Measurements from ENCODE around the gene ATP5PD.

Gene ATP5PD

GRCh38 chr17:75088465-75089417 is 42.0 kb upstream of the ATP5PD start:
- Histone ChIP-seq H3K9ac (ENCODE audit: low read length) (no peak overlapping the region), H3K27me3 (replicated peaks; ENCODE audit: insufficient read depth, low read length) (no peaks in the 10 kb centered on the region), H3K4me3 (ENCODE audit: low read length) (no peak overlapping the region), H4K20me1 (ENCODE audit: insufficient read depth, low read length) (no peaks in the 10 kb centered on the region), H3K4me1 (ENCODE audit: low read length) (peaks cover 5% of the 10 kb centered on the region; the same call in 1 of the 2 replicates), H2AFZ (ENCODE audit: low read length) (no peak overlapping the region), H3K27ac (ENCODE audit: low read length) (no peak overlapping the region), H3K9me3 (replicated peaks; ENCODE audit: insufficient read depth, low read length) (no peaks in the 10 kb centered on the region), H3K79me2 (ENCODE audit: low read length) (no peaks in the 10 kb centered on the region), H3K4me2 (ENCODE audit: low read depth, low read length) (no peak overlapping the region), H3K36me3 (replicated peaks; ENCODE audit: insufficient read depth, low read length) (no peaks in the 10 kb centered on the region), H3K9me2 (replicated peaks; ENCODE audit: insufficient read depth, low read length) (no peaks in the 10 kb centered on the region), H3F3A (ENCODE audit: insufficient read depth, low read length) (no peaks in the 10 kb centered on the region; the same call in 1 of the 2 replicates)
- TF ChIP-seq EZH2phosphoT487 (IDR thresholded peaks at IDR 0.05; ENCODE audit: low read length) (no peak), EZH2 (optimal IDR thresholded peaks at IDR 0.05; ENCODE audit: low read depth, low read length) (no peak)
- TF ChIP-seq, protein P1, sequence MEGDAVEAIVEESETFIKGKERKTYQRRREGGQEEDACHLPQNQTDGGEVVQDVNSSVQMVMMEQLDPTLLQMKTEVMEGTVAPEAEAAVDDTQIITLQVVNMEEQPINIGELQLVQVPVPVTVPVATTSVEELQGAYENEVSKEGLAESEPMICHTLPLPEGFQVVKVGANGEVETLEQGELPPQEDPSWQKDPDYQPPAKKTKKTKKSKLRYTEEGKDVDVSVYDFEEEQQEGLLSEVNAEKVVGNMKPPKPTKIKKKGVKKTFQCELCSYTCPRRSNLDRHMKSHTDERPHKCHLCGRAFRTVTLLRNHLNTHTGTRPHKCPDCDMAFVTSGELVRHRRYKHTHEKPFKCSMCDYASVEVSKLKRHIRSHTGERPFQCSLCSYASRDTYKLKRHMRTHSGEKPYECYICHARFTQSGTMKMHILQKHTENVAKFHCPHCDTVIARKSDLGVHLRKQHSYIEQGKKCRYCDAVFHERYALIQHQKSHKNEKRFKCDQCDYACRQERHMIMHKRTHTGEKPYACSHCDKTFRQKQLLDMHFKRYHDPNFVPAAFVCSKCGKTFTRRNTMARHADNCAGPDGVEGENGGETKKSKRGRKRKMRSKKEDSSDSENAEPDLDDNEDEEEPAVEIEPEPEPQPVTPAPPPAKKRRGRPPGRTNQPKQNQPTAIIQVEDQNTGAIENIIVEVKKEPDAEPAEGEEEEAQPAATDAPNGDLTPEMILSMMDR (IDR thresholded peaks at IDR 0.05; ENCODE audit: low read length), result no peak
- DNase-seq, result no peak

- Histone ChIP-seq H3K36me3 (replicated peaks; ENCODE audit: insufficient read depth, low read length) (no peaks in the 10 kb centered on the region), H3K9me3 (replicated peaks; ENCODE audit: insufficient read depth, low read length) (no peaks in the 10 kb centered on the region), H3K4me2 (ENCODE audit: low read depth, low read length) (peak within 1 kb of the TSS; percentile 24; the same call in 1 of the 2 replicates), H3K4me1 (ENCODE audit: low read length) (peaks cover 5% of the 10 kb centered on the region; the same call in 1 of the 2 replicates), H3K79me2 (ENCODE audit: low read length) (no peaks in the 10 kb centered on the region), H3K4me3 (ENCODE audit: low read length) (no peak within 1 kb of the TSS), H3F3A (ENCODE audit: insufficient read depth, low read length) (no peaks in the 10 kb centered on the region; the same call in 1 of the 2 replicates), H3K27me3 (replicated peaks; ENCODE audit: insufficient read depth, low read length) (no peaks in the 10 kb centered on the region), H3K9ac (ENCODE audit: low read length) (no peak within 1 kb of the TSS), H3K9me2 (replicated peaks; ENCODE audit: insufficient read depth, low read length) (no peaks in the 10 kb centered on the region), H3K27ac (ENCODE audit: low read length) (no peak within 1 kb of the TSS), H4K20me1 (ENCODE audit: insufficient read depth, low read length) (no peaks in the 10 kb centered on the region), H2AFZ (ENCODE audit: low read length) (peak within 1 kb of the TSS; percentile 35; the same call in 1 of the 2 replicates)
- DNase-seq, result no peak
- no peak for TF ChIP-seq EZH2phosphoT487 (IDR thresholded peaks at IDR 0.05; ENCODE audit: low read length)
- TF ChIP-seq, protein P1 (IDR thresholded peaks at IDR 0.05; ENCODE audit: low read length), result no peak
- TF ChIP-seq EZH2 (optimal IDR thresholded peaks at IDR 0.05; ENCODE audit: low read depth, low read length), result no peak
Observed at GRCh38 chr17:75087558-75088453, 41.0 kb upstream of the ATP5PD start, which contains the start of gene SLC16A5. Gene SLC16A5 (plus strand): TSS chr17:75087954. CDS start chr17:75093637, 5,683 bp downstream.

- peak overlapping the region; percentile 35; the same call in 1 of the 2 replicates for H2AFZ ChIP-seq (ENCODE audit: low read length)
- no peak for TF ChIP-seq EZH2phosphoT487 (IDR thresholded peaks at IDR 0.05; ENCODE audit: low read length)
- no peak for TF ChIP-seq EZH2 (optimal IDR thresholded peaks at IDR 0.05; ENCODE audit: low read depth, low read length)
- TF ChIP-seq, protein P1 (IDR thresholded peaks at IDR 0.05; ENCODE audit: low read length), result no peak
- H3K36me3 ChIP-seq (replicated peaks; ENCODE audit: insufficient read depth, low read length), result no peaks in the 10 kb centered on the region
- H3F3A ChIP-seq (ENCODE audit: insufficient read depth, low read length), result no peaks in the 10 kb centered on the region; the same call in 1 of the 2 replicates
- no peaks in the 10 kb centered on the region for H3K79me2 ChIP-seq (ENCODE audit: low read length)
- no peaks in the 10 kb centered on the region for H3K27me3 ChIP-seq (replicated peaks; ENCODE audit: insufficient read depth, low read length)
- no peak overlapping the region for H3K27ac ChIP-seq (ENCODE audit: low read length)
- no peak overlapping the region for H3K4me3 ChIP-seq (ENCODE audit: low read length)
- no peak overlapping the region for H3K9ac ChIP-seq (ENCODE audit: low read length)
- peak overlapping the region; percentile 24; the same call in 1 of the 2 replicates for H3K4me2 ChIP-seq (ENCODE audit: low read depth, low read length)
- no peak for DNase-seq
- no peaks in the 10 kb centered on the region for H3K9me3 ChIP-seq (replicated peaks; ENCODE audit: insufficient read depth, low read length)
- peaks cover 5% of the 10 kb centered on the region; the same call in 1 of the 2 replicates for H3K4me1 ChIP-seq (ENCODE audit: low read length)
- no peaks in the 10 kb centered on the region for H3K9me2 ChIP-seq (replicated peaks; ENCODE audit: insufficient read depth, low read length)
- H4K20me1 ChIP-seq (ENCODE audit: insufficient read depth, low read length), result no peaks in the 10 kb centered on the region
Observed at GRCh38 chr17:75087182-75087557, 40.4 kb upstream of the ATP5PD start.
